GM18873 (cell line): ENCODE measurements around the gene ICA1.

ENCODE experiments used
- ATAC-seq: cut with Tn5 transposase; IDR thresholded peaks from one replicate; pipeline ENCODE4 v1.9.1; 2021; ENCODE audit warnings: mild to moderate bottlenecking, moderate library complexity, moderate number of reproducible peaks; ENCODE audit not compliant: unreplicated experiment, low FRiP score

The ICA1 gene

DNA sequence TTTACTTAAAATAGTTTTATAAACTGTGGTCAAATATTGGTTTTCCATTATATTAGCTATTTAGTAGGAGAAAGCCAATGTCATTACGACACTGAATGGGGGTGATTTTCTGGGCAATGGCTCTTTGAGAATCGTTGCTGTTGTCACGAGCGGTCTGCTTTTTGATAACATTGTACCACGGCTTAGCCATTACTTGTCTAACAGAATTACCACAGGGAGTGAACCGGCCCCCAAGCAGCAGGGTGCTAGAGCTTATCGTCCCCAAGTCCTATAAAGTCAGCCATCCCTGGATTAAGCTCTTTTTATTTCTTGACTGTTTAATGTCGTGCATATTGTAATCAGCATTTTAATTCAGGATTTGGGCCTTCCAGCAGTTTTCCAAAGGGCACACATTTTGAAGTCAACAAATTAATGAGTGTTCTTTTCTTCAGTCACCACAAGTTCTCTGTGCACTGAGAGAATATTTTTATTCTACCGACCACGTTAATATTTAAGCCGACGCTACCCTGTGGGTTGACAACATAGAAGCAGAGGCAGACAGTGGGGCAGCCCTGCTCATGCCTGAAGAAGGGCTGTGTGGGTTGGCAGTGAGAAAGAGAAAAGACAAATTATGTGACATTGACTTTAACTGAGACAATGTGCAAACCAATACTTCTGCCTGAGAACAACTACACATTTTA is 125.8 kb downstream of the ICA1 start:
- no peak for ATAC-seq

- ATAC-seq, result no peak
Measured at GRCh38 chr7:8135417-8135816, 126.5 kb downstream of the ICA1 start.

- ATAC-seq, result peak; percentile 73
Measured at GRCh38 chr7:8134089-8134733, 127.8 kb downstream of the ICA1 start.

DNA sequence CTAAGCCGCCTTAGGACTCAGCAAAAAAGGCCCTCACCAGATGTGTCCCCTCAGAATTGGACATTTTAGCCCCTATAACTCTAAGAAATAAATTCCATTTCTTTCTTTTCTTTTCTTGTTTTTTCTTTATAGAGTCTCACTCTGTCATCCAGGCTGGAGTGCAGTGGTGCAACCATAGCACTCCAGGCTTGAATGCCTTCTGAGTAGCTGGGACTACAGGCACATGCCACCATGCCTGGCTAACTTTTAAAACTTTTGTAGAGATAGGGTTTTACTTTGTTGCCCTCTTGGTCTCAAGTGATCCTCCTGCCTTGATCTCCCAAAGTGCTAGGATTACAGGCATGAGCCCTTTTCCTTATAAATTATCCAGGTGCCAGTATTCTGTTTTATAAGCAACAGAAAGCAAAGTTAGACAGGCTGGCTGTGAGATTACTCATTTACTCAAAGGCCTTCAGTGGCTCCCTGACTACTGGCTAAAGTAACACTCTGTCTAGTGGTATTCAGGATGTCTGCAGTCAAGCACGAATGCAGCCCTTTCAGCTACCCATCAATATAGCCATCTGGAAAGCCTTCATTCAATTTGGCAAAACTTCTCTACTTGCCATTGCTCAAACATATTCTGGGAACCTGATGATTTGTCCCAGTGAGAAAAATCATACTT is 128.6 kb downstream of the ICA1 start:
- no peak for ATAC-seq

DNA sequence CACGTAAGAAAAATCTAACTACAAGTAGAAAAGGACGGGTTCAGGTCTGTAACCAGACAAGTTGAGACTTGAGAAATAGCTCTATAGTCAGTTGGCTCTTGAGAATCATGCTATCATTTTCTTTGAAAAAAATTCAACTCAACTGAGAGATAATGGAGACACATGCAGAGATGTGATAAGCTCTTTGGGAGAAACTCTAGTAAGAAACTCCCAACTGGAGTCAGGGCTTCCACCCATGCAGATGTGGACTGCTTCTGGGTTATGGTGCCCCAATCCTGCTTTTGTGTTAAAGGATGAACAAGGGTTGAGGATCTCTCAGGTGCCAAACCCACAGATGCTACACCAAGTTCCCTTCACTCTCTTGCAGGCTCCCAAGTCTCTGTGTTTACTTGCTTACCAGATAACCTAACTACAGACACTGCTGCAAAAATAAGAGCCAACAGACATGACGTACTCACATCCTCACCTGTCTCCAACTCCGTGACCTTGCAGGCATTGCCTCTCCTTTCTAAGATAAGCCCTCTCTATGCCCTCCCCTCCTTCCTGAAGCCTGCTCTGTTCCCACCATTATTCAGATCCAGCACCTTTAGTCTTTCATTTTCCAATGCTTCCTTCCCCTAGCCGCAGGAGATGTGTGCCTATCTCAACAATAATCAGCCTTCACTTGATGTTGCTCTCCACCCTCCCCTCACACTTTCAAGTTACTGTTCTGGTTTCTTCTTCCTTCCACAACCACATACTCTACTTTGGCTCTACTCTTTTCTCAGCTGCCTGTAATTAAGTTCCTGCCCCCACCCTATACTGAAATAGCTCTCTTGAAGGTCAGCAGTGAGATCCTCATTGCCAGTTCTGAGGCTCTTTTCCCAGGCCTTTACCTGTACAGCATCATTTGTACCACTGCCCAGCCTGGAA is 130.0 kb downstream of the ICA1 start:
- ATAC-seq, result peak; percentile 42

DNA sequence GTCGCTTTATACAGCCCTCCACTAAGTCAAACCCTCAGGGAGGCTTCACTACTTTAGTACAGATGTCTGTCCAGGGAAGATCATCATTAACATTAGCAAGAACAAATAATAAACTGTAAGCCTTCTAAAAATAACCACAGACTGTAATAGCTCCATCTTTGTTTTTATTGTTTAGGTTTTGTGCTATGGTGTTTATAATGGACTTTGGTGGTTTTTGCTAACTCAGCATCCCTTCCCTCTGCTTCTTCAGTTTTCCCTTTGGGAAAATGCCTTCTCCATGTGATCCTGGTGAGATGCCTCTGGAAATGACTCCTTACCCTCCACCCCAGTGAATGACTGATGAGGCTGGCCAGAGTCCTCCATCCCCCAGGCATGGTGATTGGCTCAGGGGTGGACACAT is 131.3 kb downstream of the ICA1 start:
- no peak for ATAC-seq

DNA sequence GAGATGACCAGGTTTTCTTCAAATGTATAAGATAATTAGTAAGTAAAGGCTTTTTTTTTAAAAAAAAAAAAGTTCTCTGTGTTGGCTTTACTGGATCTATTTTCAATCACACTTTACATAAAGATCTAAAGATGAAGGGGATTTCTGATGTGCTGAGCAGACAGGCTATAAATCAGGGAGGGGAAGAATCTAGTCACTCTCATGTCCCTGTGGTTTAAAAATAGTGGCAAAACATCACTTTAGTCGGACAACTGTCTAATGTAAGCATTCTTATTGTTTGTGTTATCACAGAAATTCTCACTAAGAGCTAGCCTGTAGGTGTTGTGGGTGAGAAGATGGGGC is 132.7 kb downstream of the ICA1 start:
- ATAC-seq, result no peak

GRCh38 chr7:8128449-8129317 is 133.3 kb downstream of the ICA1 start:
- ATAC-seq, result no peak

DNA sequence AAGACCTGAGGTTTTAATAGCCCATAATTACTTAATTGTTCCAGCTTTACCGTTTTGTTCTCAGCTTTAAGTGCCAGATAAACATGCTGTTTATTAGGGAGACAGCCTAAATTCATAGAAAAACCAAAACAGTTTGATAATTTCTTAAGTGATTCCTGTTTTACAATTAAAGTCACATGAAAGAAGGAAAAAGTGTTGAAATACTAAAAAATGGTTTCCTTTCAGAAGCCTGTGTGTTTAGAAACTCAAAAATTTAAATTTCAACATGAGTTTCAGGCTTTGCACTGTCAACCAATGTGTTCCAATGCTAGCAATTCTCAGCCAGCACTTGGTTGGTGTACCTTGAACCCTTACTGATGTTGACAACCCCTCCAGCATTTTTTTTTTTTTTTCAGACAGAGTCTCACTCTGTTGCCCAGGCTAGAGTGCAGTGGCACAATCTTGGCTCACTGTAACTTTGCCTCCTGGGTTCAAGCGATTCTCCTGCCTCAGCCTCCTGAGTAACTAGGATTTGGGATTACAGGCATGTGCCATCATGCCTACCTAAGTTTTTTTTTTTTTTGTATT is 135.3 kb downstream of the ICA1 start:
- ATAC-seq, result no peak

DNA sequence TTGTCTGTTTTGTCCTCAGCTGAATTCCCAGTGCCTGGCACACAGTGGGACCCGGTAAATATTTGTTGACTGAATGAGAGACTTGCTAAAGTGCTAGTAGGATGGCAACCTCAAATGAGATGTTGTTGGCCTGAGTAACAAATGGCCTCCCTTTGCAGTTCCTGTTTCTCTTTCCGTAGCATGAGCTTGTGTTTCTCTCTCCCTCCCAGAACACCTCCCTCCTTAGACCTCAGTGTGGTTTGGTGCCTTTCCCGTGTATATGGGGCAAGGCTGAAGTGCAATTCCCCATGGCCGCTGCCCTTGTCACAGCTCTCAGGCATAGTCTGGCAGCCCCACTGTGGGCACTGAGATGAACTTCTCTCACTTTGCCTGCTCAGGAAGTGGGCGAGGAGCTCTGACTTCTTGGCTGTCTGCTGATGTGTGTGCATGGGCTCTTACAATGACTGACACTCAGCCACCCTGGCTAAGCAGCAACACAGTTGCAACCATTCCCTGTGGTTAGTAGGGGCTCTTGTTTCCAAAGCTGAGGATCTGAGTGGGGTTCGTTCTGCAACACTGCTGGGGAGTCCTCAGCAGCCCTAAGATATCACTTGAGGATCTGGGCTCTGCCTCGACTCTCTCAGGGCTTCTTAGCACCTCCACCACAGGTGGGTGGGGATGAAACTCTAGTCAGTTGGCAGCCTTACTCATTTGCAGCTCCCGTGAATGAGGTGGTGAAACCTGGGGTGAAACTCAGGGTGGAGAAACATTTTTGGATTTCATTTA is 136.1 kb downstream of the ICA1 start:
- peak; percentile 82 for ATAC-seq

- ATAC-seq, result no peak
Measured at GRCh38 chr7:8121243-8121642, 140.7 kb downstream of the ICA1 start.

GRCh38 chr7:8120390-8121058 is 141.4 kb downstream of the ICA1 start:
- ATAC-seq, result no peak

- ATAC-seq, result no peak
Measured at GRCh38 chr7:8119262-8119661, 142.7 kb downstream of the ICA1 start.

DNA sequence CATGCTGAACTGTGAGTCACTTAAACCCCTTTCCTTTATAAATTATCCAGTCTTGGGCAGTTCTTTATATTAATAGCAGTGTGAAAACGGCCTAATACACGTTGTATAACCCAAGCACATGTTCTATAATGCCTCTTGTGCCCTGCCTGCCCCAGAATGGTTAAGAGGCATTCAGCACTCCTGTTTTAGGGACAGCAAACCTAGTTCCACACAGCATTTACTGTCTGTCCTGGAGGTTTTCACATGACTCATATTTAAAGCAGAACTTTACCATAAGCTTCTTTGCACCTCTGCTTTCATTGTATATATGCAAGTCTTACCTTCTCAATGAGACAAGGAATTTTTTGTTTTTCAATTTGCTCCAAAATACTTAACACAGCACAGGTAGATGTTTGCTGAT is 144.8 kb downstream of the ICA1 start:
- ATAC-seq, result no peak

DNA sequence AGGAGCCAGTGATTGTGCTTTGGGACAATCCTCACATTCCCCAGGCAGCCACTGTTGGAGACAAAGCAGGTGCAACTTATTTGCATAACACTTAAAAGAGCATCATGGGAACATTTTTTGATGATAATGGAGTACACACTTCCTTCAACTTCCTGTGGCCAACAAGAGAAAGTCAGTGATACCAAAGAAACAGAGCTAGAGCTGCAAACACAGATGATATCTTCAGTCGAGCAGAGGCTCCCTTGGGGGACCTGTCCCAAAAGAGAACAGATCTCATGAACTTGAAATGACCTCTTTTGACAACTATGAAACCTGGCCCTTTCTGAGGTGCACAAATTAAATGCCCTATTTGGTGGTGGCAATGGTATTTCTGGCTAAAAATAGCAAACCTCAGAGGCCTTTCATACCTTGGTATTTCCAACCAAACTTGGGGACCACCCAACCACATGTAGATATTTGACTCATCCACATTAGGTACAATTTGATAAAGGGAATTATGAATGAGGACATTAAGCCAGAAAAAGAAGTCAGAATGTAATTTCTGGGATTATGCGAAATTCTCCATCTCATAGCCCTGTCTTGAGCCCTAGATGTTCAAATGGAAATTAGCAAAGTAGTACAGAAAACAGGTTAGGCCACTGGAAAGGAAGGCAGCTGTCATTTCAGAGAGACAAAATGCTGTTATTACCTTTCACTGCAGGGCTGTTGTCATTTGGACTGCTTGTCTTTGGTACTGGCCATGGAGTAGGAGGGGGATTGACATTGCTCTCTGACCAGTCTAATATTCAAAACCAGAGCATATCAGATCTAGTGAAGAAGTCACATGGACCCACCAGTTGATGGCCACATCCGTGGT is 146.2 kb downstream of the ICA1 start:
- ATAC-seq, result peak; percentile 92

DNA sequence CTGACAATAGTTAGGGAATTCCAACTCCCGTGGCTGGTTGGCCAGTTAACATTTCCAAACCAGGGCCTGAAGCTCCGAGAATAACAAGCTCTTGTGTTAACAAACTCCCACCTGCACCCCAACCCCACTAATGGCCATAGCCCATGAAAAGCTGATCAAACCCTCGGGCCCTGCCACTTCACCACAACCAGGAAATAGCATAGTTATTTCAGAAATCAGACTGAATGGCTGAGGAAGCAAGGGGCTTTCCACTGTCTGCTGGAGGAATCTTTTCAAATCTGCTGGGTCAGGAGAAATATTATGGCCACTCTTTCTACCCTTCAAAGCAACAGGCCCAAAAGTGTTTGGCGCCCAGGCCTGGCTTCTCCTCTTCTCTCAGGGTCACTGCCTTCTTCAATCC is 147.8 kb downstream of the ICA1 start:
- ATAC-seq, result peak; percentile 43

DNA sequence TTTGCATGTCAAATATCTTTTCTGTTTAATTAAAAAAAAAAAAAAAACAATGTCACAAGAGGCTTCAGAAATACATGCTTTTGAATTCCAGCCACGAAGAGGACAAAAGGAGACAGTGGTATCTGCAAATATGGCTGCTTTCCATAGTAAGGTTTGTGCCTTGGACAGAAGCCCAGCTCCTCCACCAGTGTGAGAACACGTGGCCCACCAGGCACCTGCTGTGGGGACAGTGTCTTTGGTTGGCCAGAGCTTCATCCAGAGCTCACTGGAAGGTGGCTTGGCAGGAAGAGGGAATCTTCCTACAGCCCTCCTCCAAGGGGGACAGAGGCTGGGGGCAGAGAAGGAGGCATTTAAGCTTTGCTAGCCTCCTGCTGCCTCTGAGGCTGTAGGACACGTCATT is 148.8 kb downstream of the ICA1 start:
- no peak for ATAC-seq

DNA sequence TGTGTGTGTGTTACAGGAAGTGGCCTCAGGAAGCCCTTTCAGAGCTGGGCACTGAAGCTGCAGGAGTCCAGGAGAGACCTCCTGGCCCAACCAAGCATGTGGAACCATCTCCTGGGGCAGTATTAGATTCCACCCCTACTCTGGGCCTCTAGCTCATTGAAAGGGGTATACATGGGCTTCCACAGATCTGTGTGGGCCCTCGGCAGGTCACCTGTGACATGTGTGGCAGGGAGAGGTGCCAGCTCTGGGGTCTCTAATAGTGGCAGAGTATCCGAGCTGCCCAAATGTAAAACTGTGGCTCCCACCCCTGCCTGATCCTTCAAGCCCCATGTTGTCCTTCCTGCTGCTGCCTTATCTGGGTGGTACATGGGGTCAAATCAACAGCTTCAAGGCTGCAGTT is 149.3 kb downstream of the ICA1 start:
- no peak for ATAC-seq
